GM23248 (cell line): Measurements from ENCODE around the gene ATP10A. TPM values are rescaled to one million over a fixed set of nuclear protein-coding genes. Genes with fewer than 3 reads are reported as not detected.

ENCODE experiments used
- DNase-seq: peaks from one replicate; pipeline ENCODE4 v3.0.0-alpha.2; 2015
- H2AFZ ChIP-seq: fragments of 200-600 bp; sonication (generic); 2 replicates; pipeline ENCODE4 v1.6.1; 2016; ENCODE audit warnings: antibody characterized with exemption
- H3F3A ChIP-seq: fragments of 200-600 bp; sonication (generic); 2 replicates; pipeline ENCODE4 v1.6.1; 2016; ENCODE audit warnings: mild to moderate bottlenecking, antibody characterized with exemption, mixed run types; ENCODE audit not compliant: insufficient read depth
- H3K27ac ChIP-seq: fragments of 200-600 bp; sonication (generic); 2 replicates; pipeline ENCODE4 v1.5.1; 2016; ENCODE audit warnings: mild to moderate bottlenecking
- H3K27me3 ChIP-seq: fragments of 200-600 bp; sonication (generic); replicated peaks from 2 replicates; pipeline ENCODE4 v1.6.1; 2016; ENCODE audit warnings: mild to moderate bottlenecking; ENCODE audit not compliant: insufficient read depth
- H3K36me3 ChIP-seq: fragments of 200-600 bp; sonication (generic); 2 replicates; pipeline ENCODE4 v1.6.1; 2016; ENCODE audit warnings: low read depth, mild to moderate bottlenecking
- H3K4me1 ChIP-seq: fragments of 200-600 bp; sonication (generic); 2 replicates; pipeline ENCODE4 v1.6.1; 2016; ENCODE audit warnings: mild to moderate bottlenecking; ENCODE audit not compliant: insufficient read depth
- H3K4me2 ChIP-seq: fragments of 200-600 bp; sonication (generic); one replicate; pipeline ENCODE4 v1.6.1; 2016; ENCODE audit warnings: mild to moderate bottlenecking; ENCODE audit not compliant: unreplicated experiment
- H3K4me3 ChIP-seq: fragments of 200-600 bp; sonication (generic); 2 replicates; pipeline ENCODE4 v1.5.1; 2016; ENCODE audit warnings: mild to moderate bottlenecking
- H3K79me2 ChIP-seq: fragments of 200-600 bp; sonication (generic); 2 replicates; pipeline ENCODE4 v1.6.1; 2016; ENCODE audit warnings: mild to moderate bottlenecking; ENCODE audit not compliant: insufficient read depth
- H3K9ac ChIP-seq: fragments of 200-600 bp; sonication (generic); 2 replicates; pipeline ENCODE4 v1.6.1; 2016; ENCODE audit warnings: mild to moderate bottlenecking
- H3K9me2 ChIP-seq: fragments of 200-600 bp; sonication (generic); 2 replicates; pipeline ENCODE4 v1.6.1; 2016; ENCODE audit warnings: mixed run types, mild to moderate bottlenecking, moderate library complexity; ENCODE audit not compliant: insufficient read depth
- H3K9me3 ChIP-seq: fragments of 200-600 bp; sonication (generic); one replicate; pipeline ENCODE4 v1.6.1; 2017; ENCODE audit warnings: low read depth
- H4K20me1 ChIP-seq: fragments of 200-600 bp; sonication (generic); 2 replicates; pipeline ENCODE4 v1.6.0; 2016; ENCODE audit not compliant: insufficient read depth
- EZH2 ChIP-seq: fragments of 200-600 bp; sonication (generic); IDR thresholded peaks from 2 replicates; pipeline ENCODE4 v1.6.1; 2018; ENCODE audit warnings: antibody characterized with exemption, mild to moderate bottlenecking; ENCODE audit not compliant: insufficient read depth, poor library complexity, severe bottlenecking
- EZH2phosphoT487 ChIP-seq: fragments of 200-600 bp; sonication (generic); IDR thresholded peaks from 2 replicates; pipeline ENCODE4 v1.6.1; 2018; ENCODE audit warnings: antibody characterized with exemption, moderate library complexity, mild to moderate bottlenecking, low read depth; ENCODE audit not compliant: insufficient read depth
- WGBS, 2 experiments: methylation state at CpG; one replicate each; pipeline ENCODE4 v1.1.6; 2015 to 2017; ENCODE audit warnings: low lambda C conversion rate in 2 of 2, low coverage in 1 of 2; ENCODE audit errors: missing lambda C conversion rate in 2 of 2; 5-methylcytosine and 5-hydroxymethylcytosine counted together
- in situ Hi-C: fragments of 300-500 bp; cut with MboI; formaldehyde crosslinking; loops from 2 replicates; pipeline ENCODE4 v1.15.0; 2020
- polyA plus RNA-seq: library from polyadenylated mRNA; unstranded; fragments of >200 nt; fragmentation: Nextera tagmentation; extraction: Ambion mirVana; gene quantifications from 2 replicates; pipeline ENCODE4 v1.2.1, GENCODE V29; 2016
- total RNA-seq: library from RNA; depleted of rRNA; stranded (reverse); fragments of >200 nt; shearing (Covaris generic); gene quantifications from 2 replicates; pipeline ENCODE4 v1.2.3, GENCODE V29; 2014

ATP10A gene
- total and polyA plus RNA-seq, 2 experiments from 2014 or later: 20.4 to 64.1 TPM

DNA sequence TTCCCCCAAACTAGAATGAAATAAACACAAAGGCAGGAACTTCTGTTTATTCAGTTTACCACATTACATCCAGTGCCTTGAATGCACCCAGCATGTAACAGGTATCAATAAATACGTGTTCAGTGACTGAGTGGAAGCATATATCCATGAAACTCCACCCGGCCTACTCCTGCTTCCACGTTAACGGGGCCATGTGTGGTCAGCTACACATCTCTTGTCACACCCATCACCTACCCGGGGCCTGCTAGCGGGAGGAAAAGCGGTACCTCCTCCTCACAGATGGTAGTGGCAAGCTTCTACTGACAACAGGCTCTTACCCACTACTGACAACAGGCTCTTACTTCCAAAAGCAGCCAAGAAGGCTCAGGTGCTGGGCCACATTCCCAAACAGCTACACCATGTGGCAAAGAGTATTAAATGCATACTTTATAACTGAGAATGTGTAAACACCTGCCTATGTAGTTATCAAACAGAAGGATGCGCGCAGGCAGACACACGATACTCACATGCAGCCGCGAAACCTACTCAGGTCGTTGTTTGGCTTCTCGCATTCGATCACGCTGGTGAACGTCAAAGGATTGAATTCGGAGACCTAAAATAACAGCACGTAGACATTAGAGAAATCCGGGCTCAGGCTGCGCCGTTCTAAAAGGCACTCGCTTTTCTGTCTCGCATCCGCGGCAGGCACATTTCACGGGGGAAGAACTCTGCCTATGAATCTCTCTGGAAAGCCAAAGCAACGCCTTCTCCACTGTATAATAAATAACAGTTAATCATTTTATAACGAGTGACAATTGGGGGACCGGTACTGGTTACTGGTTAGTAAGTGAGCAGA is 127.4 kb downstream of the ATP10A start:
- Histone ChIP-seq H3K4me3 (no peak overlapping the region), H3K79me2 (peaks cover 57% of the 10 kb centered on the region), H3F3A (0 out of 2 replicates have a peak, but pooled peaks cover 5% of the 10 kb centered on the region), H3K27ac (no peak overlapping the region), H3K27me3 (no peaks in the 10 kb centered on the region), H3K9me3 (no peaks in the 10 kb centered on the region), H4K20me1 (no peaks in the 10 kb centered on the region), H3K9ac (no peak overlapping the region), H2AFZ (no peak overlapping the region), H3K9me2 (no peaks in the 10 kb centered on the region), H3K36me3 (peaks cover 6% of the 10 kb centered on the region; the same call in 1 of the 2 replicates), H3K4me1 (peaks cover 22% of the 10 kb centered on the region), H3K4me2 (no peak overlapping the region)
- TF ChIP-seq EZH2 (no peak), EZH2phosphoT487 (no peak)
- 86% methylated on average over 30 of the region's 30 CpGs for WGBS, 2 experiments
- no peak for DNase-seq
- in situ Hi-C loops: no loop called here

DNA sequence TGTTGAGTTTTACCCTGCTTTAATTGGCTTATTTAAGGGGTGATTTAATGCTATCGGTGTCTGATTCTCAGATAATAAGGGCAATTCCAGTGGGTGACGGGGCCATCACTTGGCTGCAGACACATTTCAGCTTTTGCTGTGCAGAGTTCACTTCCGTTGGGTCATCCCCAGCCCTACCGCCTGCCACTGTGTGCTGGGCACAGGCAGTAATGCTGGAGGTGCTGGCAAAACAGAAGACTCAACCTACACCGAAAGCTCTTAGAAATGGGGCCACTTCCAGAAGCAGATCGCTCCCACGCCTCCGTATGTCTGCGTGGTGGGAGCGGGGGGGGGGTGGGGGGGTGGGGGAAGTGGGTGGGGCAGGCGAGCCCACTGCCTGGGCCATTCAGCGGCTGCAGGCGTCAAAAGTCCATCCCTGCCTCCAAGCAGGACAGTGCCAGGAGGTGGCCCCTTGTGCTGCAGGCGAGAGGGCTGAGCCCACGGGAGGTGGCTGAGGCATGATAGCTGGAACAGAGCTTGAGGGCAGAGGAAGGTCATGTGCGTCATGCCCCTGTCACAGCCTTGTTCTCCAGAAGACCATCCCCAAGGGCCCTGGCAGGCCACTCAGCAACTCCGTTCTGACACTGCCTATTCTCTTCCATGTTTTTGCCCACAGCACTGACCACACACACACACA is 128.3 kb downstream of the ATP10A start:
- no peaks in the 10 kb centered on the region for H3K9me3 ChIP-seq
- DNase-seq: no peak
- H3K4me3 ChIP-seq: no peak overlapping the region
- in situ Hi-C loops: no loop called here
- H3F3A ChIP-seq: 0 out of 2 replicates have a peak, but pooled peaks cover 5% of the 10 kb centered on the region
- no peak overlapping the region for H3K27ac ChIP-seq
- H3K9me2 ChIP-seq: no peaks in the 10 kb centered on the region
- H3K4me2 ChIP-seq: no peak overlapping the region
- peaks cover 6% of the 10 kb centered on the region; the same call in 1 of the 2 replicates for H3K36me3 ChIP-seq
- H2AFZ ChIP-seq: no peak overlapping the region
- H3K79me2 ChIP-seq: peaks cover 49% of the 10 kb centered on the region
- WGBS, 2 experiments: 91 to 97% methylated on average over 14 to 15 of the region's 17 CpGs
- H3K9ac ChIP-seq: no peak overlapping the region
- peaks cover 22% of the 10 kb centered on the region for H3K4me1 ChIP-seq
- TF ChIP-seq EZH2 (no peak), EZH2phosphoT487 (no peak)
- H3K27me3 ChIP-seq: no peaks in the 10 kb centered on the region
- no peaks in the 10 kb centered on the region for H4K20me1 ChIP-seq

DNA sequence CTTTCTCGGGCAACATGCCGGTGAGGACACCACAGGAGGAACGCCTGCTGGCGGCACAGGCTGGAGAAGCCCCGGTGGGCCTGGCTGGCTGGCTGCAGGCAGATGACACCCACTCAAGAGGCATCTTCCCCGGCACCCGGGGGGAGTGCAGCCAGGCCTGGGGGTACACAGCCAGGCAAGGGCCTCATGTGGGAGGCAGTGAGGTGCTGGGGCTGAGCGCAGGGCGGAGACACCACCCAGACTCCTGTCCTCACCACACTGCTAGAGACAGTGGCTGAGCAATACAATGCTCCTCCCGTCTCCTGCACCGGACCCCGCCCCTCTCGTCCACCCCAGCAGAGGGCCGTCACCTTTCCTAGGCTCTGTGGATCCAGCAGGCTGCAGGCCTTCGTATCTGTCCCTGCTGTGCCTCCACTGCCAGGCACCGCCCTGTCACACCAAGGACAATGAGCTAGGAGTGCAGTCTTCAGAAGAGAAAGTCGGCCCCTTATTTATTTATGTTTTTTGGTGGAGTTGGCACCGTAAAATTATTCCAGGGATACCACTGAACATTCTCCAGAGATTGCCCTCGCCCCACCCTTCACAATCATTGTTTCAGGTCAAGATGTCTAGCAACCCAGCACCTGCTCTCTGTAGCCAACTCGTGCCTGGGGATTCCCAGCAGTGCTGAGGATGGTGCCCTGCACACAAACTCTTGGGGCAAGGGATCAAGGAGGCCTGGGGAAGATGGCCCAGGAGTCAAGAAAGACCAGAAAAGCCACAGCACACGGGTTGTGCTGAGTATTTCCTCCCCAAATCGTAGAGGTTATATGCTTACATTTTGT is 129.1 kb downstream of the ATP10A start:
- no peak overlapping the region for H3K4me3 ChIP-seq
- WGBS, 2 experiments: 85% methylated on average over 20 to 22 of the region's 22 CpGs
- H3K27me3 ChIP-seq: no peaks in the 10 kb centered on the region
- no peak for DNase-seq
- no peak overlapping the region for H3K4me2 ChIP-seq
- in situ Hi-C loops: no loop called here
- peaks cover 6% of the 10 kb centered on the region; the same call in 1 of the 2 replicates for H3K36me3 ChIP-seq
- no peaks in the 10 kb centered on the region for H3K9me2 ChIP-seq
- H4K20me1 ChIP-seq: no peaks in the 10 kb centered on the region
- no peak overlapping the region for H2AFZ ChIP-seq
- H3K9ac ChIP-seq: no peak overlapping the region
- 0 out of 2 replicates have a peak, but pooled peaks cover 5% of the 10 kb centered on the region for H3F3A ChIP-seq
- peaks cover 41% of the 10 kb centered on the region for H3K79me2 ChIP-seq
- H3K9me3 ChIP-seq: no peaks in the 10 kb centered on the region
- peaks cover 22% of the 10 kb centered on the region for H3K4me1 ChIP-seq
- H3K27ac ChIP-seq: no peak overlapping the region
- TF ChIP-seq EZH2 (no peak), EZH2phosphoT487 (no peak)
